Effector memory CD4-positive, alpha-beta T cell (primary cell): ENCODE data around the gene KRTAP9-7.

Source experiments
- DNase-seq, 3 donors: peaks; one replicate each; pipeline ENCODE4 v3.0.0-alpha.2; 2020
- H3K27ac ChIP-seq: 2 replicates; pipeline ENCODE4 v1.7.0; 2013; ENCODE audit warnings: mild to moderate bottlenecking, low read length, moderate library complexity; ENCODE audit not compliant: insufficient read depth, poor library complexity, severe bottlenecking
- H3K27me3 ChIP-seq: replicated peaks from 2 replicates; pipeline ENCODE4 v1.7.0; 2013; ENCODE audit warnings: mild to moderate bottlenecking, low read length; ENCODE audit not compliant: insufficient read depth, control insufficient read depth, poor library complexity, severe bottlenecking
- H3K36me3 ChIP-seq: 2 replicates; pipeline ENCODE4 v1.7.0; 2013; ENCODE audit warnings: mild to moderate bottlenecking, low read length, moderate library complexity; ENCODE audit not compliant: control insufficient read depth, insufficient read depth
- H3K4me1 ChIP-seq: 2 replicates; pipeline ENCODE4 v1.7.0; 2013; ENCODE audit warnings: low read length, mild to moderate bottlenecking; ENCODE audit not compliant: control insufficient read depth, insufficient read depth, poor library complexity, severe bottlenecking
- H3K4me3 ChIP-seq: 2 replicates; pipeline ENCODE4 v1.7.0; 2013; ENCODE audit warnings: low read length, low read depth, mild to moderate bottlenecking; ENCODE audit not compliant: insufficient read depth, poor library complexity, severe bottlenecking
- H3K9me3 ChIP-seq: 2 replicates; pipeline ENCODE4 v1.7.0; 2013; ENCODE audit warnings: mild to moderate bottlenecking, low read length, moderate library complexity; ENCODE audit not compliant: control insufficient read depth

Gene KRTAP9-7

DNA sequence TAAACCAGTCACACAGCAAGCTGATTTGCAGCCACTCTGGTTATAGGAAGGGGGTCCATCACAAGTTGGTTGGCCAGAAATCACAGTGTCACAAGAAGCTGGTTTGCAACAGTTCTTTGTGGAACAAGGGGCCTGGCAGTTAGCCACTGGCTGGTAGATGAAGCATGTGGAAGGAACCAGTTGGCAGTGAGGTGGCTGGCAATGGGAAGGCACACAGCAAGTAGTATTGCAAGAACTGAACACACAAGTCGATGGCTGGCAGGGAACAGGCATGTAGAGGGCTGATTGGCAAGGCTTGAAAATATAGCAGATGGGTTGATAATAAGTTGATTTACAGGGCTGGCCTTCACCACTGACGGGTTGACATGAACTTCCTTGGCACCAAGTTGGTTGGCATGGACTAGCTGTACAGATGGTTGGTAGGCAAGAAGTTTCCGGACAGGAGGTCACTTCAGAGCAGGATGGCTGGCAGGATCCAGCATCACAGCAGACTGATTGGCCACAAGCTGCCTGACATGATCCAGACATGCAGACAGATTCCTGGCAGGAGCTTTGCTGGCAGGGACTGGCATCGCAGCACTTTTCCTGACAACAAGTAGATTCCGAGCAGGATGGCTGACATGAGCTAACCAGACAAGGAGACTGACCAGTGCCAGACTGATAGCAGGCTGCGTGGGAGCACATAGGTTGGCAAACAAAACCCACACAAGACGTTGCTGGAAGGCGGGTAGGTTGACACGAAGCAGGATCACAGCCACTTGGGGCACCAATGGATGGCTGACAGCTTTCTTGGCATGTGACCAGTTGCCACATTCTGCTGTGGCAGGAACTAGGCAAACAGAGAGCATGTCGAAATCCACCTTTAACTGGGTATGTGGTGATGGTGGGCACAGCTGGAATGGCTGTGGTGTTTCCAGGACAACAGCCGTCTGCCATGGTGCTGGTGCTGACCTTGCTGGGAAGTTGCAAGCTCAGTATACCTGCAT lies 26.7 kb downstream of the KRTAP9-7 start, which contains the start of gene KRTAP29-1:
KRTAP29-1 (minus strand) TSS at position 936 of the 986 bp plus-strand sequence; CDS start at position 936, 0 bp downstream.
- H3K4me1 ChIP-seq, result peaks cover 12% of the 10 kb centered on the region
- H3K9me3 ChIP-seq, result no peaks in the 10 kb centered on the region
- H3K27ac ChIP-seq, result no peak within 1 kb of the TSS
- no peaks in the 10 kb centered on the region for H3K27me3 ChIP-seq
- H3K36me3 ChIP-seq, result no peaks in the 10 kb centered on the region
- H3K4me3 ChIP-seq, result no peak within 1 kb of the TSS
- no peak for DNase-seq

DNA sequence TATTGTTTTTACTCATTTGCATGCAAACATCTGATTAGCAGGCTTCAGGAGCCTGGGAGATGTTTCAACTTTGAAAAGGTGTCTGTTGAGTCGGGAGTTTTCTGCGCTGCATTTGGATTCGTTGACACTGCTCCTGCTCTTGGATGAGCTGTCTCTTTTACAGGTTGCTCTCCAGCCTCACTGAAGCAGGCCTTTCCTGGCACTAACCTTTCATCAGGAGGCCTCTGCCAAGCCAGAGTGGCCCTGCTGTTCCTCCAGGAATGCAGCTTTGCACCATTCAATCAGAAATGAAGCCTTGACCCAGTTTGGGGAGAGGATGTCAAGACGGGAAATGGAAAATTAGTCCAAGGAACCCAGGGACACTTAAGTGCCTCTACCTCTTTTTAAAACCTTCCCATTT lies 27.5 kb downstream of the KRTAP9-7 start:
- no peak for DNase-seq
- Histone ChIP-seq H3K27me3 (no peaks in the 10 kb centered on the region), H3K4me1 (peaks cover 20% of the 10 kb centered on the region), H3K4me3 (no peak overlapping the region), H3K27ac (no peak overlapping the region), H3K36me3 (no peaks in the 10 kb centered on the region), H3K9me3 (no peaks in the 10 kb centered on the region)

DNA sequence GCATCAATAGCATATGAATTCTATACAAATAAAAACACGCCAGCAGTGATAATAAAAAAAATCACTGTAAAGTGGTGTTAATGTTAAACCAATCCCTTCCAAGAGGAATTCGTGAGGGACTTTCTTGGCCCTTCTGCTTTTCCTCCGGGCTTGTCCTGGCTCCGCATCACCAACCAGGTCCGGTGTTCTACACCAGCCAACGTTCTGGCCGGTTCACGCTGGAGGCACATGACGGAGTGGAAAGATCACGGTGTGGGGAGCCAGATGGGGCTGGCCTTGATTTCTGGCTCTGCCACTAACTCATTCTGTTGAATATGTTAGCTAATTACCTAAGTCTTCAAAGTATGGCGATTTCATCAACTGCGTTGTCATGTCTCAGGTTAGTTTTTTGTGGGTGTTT lies 28.6 kb downstream of the KRTAP9-7 start:
- Histone ChIP-seq H3K27me3 (no peaks in the 10 kb centered on the region), H3K36me3 (no peaks in the 10 kb centered on the region), H3K27ac (no peak overlapping the region), H3K4me3 (no peak overlapping the region), H3K9me3 (no peaks in the 10 kb centered on the region), H3K4me1 (peaks cover 31% of the 10 kb centered on the region)
- DNase-seq, result no peak

DNA sequence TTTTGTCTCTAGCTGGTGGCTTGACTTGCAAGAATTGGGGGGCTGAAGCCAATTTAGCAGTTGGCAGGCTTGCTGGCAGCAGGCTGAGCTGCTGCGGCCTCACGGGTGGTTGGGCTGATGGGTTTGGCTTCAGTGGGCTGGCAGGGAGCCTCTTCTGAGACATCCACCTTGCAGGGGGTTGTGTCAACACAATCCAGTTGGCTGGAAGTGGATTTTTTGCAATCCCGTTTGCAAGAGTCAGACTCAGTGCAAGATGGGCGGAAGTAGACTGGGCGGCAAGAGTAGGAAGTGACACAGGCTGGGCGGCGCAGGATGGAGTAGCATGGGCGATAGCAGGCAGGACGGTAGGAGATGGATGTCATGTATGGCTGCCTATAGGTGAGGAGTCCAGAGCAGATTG lies 32.1 kb downstream of the KRTAP9-7 start:
- Histone ChIP-seq H3K4me3 (no peak overlapping the region), H3K9me3 (no peaks in the 10 kb centered on the region), H3K27ac (peak overlapping the region; percentile 71), H3K36me3 (no peaks in the 10 kb centered on the region), H3K4me1 (peaks cover 53% of the 10 kb centered on the region), H3K27me3 (no peaks in the 10 kb centered on the region)
- no peak for DNase-seq

DNA sequence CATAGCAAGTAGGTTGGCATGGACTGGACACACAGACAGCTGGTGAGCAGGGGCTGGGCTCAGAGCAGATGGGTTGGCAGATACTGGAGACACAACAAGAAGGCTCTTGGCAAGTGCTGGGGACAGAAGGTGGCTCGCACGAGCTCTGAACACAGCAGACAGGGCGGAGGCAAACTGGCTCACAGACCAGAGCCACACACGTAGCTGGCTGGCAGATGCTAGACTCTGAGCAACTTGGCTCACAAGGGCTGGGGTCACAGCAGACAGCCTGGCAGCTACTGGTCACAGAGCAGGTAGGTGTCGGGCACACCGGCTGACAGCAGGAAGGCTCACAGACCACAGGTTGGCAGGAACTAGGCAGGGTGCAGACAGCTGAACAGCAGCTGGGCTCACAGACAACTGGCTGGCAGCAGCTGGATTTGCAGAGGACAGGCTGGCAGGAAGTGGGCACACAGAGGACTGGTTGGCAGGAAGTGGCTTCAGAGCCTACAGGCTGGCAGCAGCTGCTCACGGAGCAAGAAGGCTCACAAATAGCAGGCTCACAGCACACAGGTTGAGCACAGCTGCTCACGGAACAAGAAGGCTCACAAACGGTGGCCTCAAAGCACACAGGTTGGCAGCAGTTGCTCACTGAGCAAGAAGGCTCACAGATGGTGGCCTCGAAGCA lies 32.9 kb downstream of the KRTAP9-7 start:
- no peaks in the 10 kb centered on the region for H3K27me3 ChIP-seq
- no peak overlapping the region for H3K4me3 ChIP-seq
- peaks cover 53% of the 10 kb centered on the region for H3K4me1 ChIP-seq
- no peaks in the 10 kb centered on the region for H3K9me3 ChIP-seq
- H3K27ac ChIP-seq, result peak overlapping the region; percentile 71
- DNase-seq, result peak; percentile 75 to 83 (median 79)
- H3K36me3 ChIP-seq, result no peaks in the 10 kb centered on the region

DNA sequence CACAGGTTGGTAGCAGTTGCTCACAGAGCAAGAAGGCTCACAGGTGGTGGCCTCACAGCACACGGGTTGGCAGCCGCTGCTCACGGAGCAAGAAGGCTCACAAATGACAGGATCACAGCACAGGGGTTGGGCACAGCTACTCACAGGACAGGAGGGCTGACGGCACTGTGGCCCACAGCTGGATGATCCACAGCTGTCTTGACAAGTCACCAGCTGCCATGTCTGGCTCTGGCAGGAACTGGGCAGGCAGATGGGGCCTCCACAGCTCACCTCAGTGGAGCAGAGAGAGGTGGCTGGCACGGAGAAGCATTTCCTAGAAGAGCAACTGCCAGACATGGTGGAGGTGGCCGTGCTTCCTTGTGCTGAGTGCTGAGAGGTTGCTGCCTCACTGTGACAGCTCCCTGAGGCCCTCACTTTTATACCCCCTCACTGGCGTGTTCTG lies 33.4 kb downstream of the KRTAP9-7 start, which contains the start of gene KRTAP16-1:
KRTAP16-1 (minus strand) TSS at position 392 of the 442 bp plus-strand sequence; CDS start at position 336, 56 bp downstream.
- no peaks in the 10 kb centered on the region for H3K9me3 ChIP-seq
- peaks cover 53% of the 10 kb centered on the region for H3K4me1 ChIP-seq
- peak within 1 kb of the TSS; percentile 71 for H3K27ac ChIP-seq
- H3K4me3 ChIP-seq, result no peak within 1 kb of the TSS
- H3K27me3 ChIP-seq, result no peaks in the 10 kb centered on the region
- no peaks in the 10 kb centered on the region for H3K36me3 ChIP-seq
- peak; percentile 38 to 51 (median 42) for DNase-seq

DNA sequence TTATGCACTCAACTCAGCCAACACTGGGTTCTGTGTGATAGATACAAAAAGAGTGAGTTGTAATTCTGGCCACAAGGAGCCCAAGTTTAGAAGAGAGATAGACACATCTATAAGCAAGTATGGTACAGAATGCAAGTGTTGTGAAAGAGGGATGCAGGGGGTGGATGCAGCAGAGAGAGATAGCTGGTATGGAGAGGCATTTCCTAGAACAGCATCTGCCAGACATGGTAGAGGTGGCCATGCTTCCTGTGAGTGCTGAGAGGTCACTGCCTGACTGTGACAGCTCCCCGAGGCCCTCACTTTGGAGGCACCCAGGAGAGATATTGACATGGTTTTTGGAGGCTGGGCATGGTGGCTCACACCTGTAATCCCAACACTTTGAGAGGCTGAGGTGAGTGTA lies 35.6 kb downstream of the KRTAP9-7 start:
- no peaks in the 10 kb centered on the region for H3K9me3 ChIP-seq
- H3K36me3 ChIP-seq, result no peaks in the 10 kb centered on the region
- DNase-seq, result no peak
- H3K4me1 ChIP-seq, result peaks cover 51% of the 10 kb centered on the region
- H3K4me3 ChIP-seq, result no peak overlapping the region
- no peak overlapping the region for H3K27ac ChIP-seq
- no peaks in the 10 kb centered on the region for H3K27me3 ChIP-seq

DNA sequence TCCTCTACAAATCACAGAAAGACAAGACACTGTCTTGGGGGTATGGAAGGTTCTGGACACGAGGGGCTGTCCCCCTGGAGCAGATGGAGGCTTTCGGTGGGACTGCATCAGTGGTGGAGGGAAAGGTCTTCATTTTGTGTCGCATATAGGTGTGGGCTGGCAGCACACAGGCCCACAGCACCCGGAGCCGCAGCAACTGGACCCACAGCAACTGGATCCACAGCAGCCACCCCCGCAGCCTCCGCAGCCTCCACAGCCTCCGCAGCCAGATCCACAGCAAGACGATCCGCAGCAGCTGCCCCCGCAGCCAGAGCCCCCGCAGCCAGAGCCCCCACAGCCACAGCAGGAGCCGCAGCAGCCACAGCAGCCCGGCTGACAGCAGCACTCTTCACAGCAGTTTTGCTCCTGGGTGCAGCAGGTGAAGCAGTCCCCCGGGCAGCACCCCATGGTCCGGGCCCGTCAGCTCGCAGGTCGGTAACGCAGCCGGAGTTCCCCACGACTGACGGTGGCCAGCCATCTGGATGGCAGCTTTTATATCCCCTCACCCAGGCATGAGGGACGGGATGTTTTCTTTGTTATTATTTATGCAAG lies 39.8 kb downstream of the KRTAP9-7 start, which contains the start of gene KRTAP17-1:
KRTAP17-1 (minus strand) TSS at position 507 of the 591 bp plus-strand sequence; CDS start at position 447, 60 bp downstream.
- no peak within 1 kb of the TSS for H3K27ac ChIP-seq
- peaks cover 12% of the 10 kb centered on the region for H3K4me1 ChIP-seq
- no peaks in the 10 kb centered on the region for H3K27me3 ChIP-seq
- no peaks in the 10 kb centered on the region for H3K9me3 ChIP-seq
- no peaks in the 10 kb centered on the region for H3K36me3 ChIP-seq
- DNase-seq, result no peak
- no peak within 1 kb of the TSS for H3K4me3 ChIP-seq

DNA sequence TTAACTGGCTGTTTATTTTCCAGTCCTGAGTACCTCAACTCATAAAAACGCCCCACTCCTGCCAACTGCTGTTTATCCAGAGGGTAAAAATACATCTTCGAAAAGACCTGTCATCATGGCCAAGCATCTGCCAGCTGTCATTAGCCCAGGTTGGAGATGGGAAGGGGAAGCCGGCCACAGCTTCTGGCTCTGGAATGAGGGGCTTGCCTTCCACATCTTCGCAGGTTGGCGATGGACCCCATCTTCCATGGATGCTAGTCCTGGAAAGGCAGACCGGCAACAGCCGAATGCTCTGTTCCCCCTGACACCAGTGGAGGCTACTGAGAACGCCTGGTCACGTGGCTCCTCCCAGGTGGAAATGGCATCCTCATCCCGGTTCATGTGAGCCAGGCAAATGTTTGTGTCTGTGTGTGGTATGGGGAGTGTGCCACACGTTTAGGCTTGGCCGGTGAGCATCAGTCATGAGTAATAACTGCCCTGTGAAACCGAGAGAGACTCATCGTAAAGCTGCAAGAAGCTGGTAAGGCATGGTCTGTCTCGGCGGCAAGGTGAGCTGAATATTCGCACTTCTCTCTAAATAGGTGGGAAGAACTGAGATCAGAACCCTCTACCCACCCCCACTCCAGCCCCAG lies 40.4 kb downstream of the KRTAP9-7 start:
- H3K4me1 ChIP-seq, result peaks cover 6% of the 10 kb centered on the region
- H3K9me3 ChIP-seq, result no peaks in the 10 kb centered on the region
- no peaks in the 10 kb centered on the region for H3K27me3 ChIP-seq
- no peak for DNase-seq
- no peak overlapping the region for H3K4me3 ChIP-seq
- no peak overlapping the region for H3K27ac ChIP-seq
- no peaks in the 10 kb centered on the region for H3K36me3 ChIP-seq
